Activated CD4-positive, alpha-beta T cell treated with anti-CD3 and anti-CD28 coated beads for 36 hours (primary cell): ENCODE results near the gene RASAL3. TPM values are rescaled to one million over a fixed set of nuclear protein-coding genes. Genes with fewer than 3 reads are reported as not detected.
"Not testable (repeated sequence)": the region's sequence is repeated elsewhere in the genome, so short reads cannot be mapped to it uniquely, and the experiment has no call there.

ENCODE experiments used
- ATAC-seq: fragments of 200-7000 bp; cut with Tn5 transposase; one replicate; pipeline ENCODE4 v1.10.0; 2021; ENCODE audit warnings: mild to moderate bottlenecking, moderate library complexity
- CTCF ChIA-PET: fragments of 350-600 bp; sonication (Branson Sonifier 250); formaldehyde crosslinking; loops from one replicate; lab custom pipeline; 2021; ENCODE audit warnings: antibody characterized with exemption; lab: Charles Lee
- POLR2A ChIA-PET: fragments of 350-600 bp; sonication (Branson Sonifier 250); formaldehyde crosslinking; loops from one replicate; lab custom pipeline; 2021; ENCODE audit warnings: antibody characterized with exemption, inconsistent platforms; lab: Charles Lee
- DNase-seq: peaks from one replicate; pipeline ENCODE4 v3.0.0-alpha.2; 2020
- H3K27ac Mint-ChIP-seq: one replicate; pipeline ENCODE4 v1.8.0; 2021; ENCODE audit warnings: mixed read lengths
- H3K27me3 Mint-ChIP-seq: one replicate; pipeline ENCODE4 v1.8.0; 2021; ENCODE audit warnings: mixed read lengths
- H3K36me3 Mint-ChIP-seq: one replicate; pipeline ENCODE4 v1.8.0; 2021; ENCODE audit warnings: low read depth, mixed read lengths
- H3K4me1 Mint-ChIP-seq: one replicate; pipeline ENCODE4 v1.8.0; 2021; ENCODE audit warnings: mixed read lengths
- H3K4me3 Mint-ChIP-seq: one replicate; pipeline ENCODE4 v1.8.0; 2021; ENCODE audit warnings: mild to moderate bottlenecking, moderate library complexity, mixed read lengths
- H3K9me3 Mint-ChIP-seq: one replicate; pipeline ENCODE4 v1.8.0; 2021; ENCODE audit warnings: low read depth, mixed read lengths
- intact Hi-C, 2 experiments: fragments of 100-400 bp; cut with DNase I in 1 of 2; cut with micrococcal nuclease in 1 of 2; formaldehyde crosslinking; loops; one replicate each; pipeline versions ENCODE4 v1.14.2 to v1.15.1; 2022 to 2024; cut with DNase I, micrococcal nuclease
- total RNA-seq, 2 experiments: library from RNA; stranded (reverse); gene quantifications; one replicate each; pipeline ENCODE4 v1.2.3, GENCODE V29; 2021

Gene RASAL3
- total RNA-seq, 2 experiments from 2014 or later, result 80.7 to 97.7 TPM

DNA sequence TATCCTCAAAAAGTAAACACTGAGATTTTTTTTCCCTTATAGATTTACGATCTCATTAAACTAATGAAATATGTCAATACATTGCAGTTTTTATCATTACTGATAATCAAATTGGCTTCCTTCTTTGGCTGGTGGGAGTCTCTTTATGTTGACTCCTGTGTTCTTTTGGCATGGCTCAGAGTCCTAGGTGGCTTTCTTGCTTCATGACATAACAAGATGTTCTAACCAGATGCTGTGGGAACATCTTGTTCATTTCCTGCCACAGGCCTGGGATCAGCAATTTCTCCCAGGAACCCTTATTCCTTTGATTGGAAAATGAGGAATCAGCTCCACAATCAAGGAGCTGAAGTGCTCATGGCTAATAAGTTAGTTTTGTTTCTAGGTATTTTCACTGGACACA lies 30.8 kb upstream of the RASAL3 start:
- Mint-ChIP-seq H3K4me3 (no peak overlapping the region), H3K9me3 (no peaks in the 10 kb centered on the region), H3K36me3 (no peaks in the 10 kb centered on the region), H3K27me3 (no peaks in the 10 kb centered on the region), H3K27ac (no peak overlapping the region), H3K4me1 (peaks cover 10% of the 10 kb centered on the region)
- DNase-seq (no peak), ATAC-seq (no peak)
- ChIA-PET CTCF (interaction anchor here (0.6 kb wide), 1 partner anchor 43 kb away, joined by 4 read pairs; no protein-coding TSS in a partner anchor), POLR2A (no interaction called here)
- intact Hi-C loops, result no loop called here

DNA sequence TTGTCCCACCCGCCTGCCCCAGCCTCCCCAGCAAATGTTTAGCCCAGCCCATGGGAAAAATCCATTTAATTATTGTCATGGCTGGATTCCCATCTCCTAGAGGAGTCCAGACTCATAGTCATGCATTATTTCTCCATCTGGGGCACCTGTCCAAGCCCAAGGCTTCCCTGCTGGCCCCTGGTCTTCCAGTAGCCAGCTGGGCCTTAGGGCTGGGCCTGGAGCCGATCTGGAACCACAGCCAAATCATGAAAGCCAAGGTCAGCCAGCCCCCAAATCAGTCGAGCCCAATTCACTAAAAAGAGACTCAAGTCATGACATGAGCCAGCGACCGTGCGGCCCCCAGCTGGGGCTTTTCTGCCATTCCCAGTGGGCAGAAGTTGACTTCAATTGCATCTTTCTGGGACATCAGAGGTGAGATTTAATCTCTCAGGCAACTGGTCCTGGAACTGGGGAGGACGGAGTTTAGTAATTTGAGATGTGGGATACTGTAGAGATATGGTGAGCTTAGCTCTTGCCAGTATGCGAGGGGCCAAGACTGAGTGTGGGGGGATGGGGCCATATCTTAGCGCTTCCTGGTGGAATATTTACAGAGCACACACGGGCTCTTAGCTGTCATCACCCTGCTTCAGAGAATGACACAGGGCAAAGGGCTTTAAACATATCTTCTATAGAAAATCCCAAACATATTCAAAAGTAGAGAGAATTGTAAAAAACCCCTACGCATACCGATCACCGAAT lies 24.3 kb upstream of the RASAL3 start:
- Mint-ChIP-seq H3K27me3 (no peaks in the 10 kb centered on the region), H3K9me3 (peaks cover 3% of the 10 kb centered on the region), H3K4me3 (no peak overlapping the region), H3K4me1 (peaks cover 5% of the 10 kb centered on the region), H3K27ac (no peak overlapping the region), H3K36me3 (no peaks in the 10 kb centered on the region)
- intact Hi-C loops, result no loop called here
- ChIA-PET POLR2A (no interaction called here), CTCF (no interaction called here)
- no peak for ATAC-seq
- no peak for DNase-seq

DNA sequence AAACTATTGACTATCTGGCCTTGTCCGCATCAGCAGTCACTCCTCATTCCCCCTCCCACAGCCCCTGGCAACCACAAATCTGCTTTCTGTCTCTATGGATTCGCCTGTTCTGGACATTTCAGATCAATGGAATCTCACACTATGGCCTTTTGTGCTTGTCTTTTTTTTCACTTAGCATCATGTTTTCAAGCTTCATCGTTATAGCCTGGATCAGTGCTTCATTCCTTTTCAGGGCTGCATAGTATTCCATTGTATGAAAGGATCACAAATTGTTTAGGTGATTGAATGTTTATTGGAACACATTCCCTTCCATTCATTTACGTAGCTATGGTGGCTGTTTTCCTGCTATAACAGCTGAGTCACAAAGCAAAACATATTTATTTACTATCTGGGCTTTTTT lies 22.7 kb upstream of the RASAL3 start:
- Mint-ChIP-seq H3K36me3 (no peaks in the 10 kb centered on the region), H3K9me3 (peaks cover 3% of the 10 kb centered on the region), H3K27ac (no peak overlapping the region), H3K4me3 (no peak overlapping the region), H3K4me1 (peaks cover 13% of the 10 kb centered on the region), H3K27me3 (no peaks in the 10 kb centered on the region)
- intact Hi-C loops, result no loop called here
- POLR2A ChIA-PET, result no interaction called here
- ATAC-seq (no peak), DNase-seq (no peak)
- CTCF ChIA-PET, result interaction anchor here (0.9 kb wide), 1 partner anchor 19 kb away, joined by 3 read pairs; no protein-coding TSS in a partner anchor

DNA sequence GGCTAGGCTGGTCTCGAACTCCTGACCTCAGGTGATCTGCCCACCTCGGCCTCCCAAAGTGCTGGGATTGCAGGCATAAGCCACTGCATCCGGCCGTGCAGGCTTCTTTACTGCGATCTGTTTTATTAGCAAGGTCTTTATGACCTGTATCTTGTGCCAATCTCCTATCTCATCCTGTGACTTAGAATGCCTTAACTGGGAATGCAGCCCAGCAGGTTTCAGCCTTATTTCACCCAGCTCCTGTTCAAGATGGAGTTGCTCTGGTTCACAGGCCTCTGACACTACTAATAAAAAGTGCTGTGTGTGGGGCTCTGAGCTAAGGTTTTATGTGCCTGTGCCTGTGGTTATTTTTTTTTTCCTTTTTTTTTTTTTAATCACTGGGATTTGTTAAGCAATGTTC lies 21.4 kb upstream of the RASAL3 start:
- H3K4me3 Mint-ChIP-seq, H3K9me3 Mint-ChIP-seq, ATAC-seq, H3K27ac Mint-ChIP-seq, CTCF ChIA-PET, DNase-seq, H3K36me3 Mint-ChIP-seq, intact Hi-C loops, H3K27me3 Mint-ChIP-seq: not testable (repeated sequence)
- H3K4me1 Mint-ChIP-seq, result peaks cover 13% of the 10 kb centered on the region
- POLR2A ChIA-PET, result interaction anchor here (0.6 kb wide), 1 partner anchor 360 kb away, joined by 7 read pairs; no protein-coding TSS in a partner anchor

DNA sequence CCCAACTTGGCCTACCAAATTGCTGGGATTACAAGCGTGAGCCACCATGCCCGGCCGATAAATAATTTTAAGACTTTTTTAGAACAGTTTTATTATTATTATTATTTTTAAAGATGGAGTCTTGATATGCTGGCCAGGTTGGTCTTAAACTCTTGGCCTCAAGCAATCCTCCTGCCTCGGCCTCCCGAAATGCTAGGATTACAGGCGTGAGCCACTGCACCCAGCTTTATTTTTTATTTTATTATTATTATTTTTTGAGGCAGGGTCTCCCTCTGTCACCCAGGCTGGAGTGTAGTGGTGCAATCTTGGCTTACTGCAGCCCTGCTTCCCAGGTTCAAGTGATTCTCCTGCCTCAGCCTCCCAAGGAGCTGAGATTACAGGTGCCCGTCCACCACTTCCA lies 16.7 kb upstream of the RASAL3 start:
- POLR2A ChIA-PET, DNase-seq, H3K4me3 Mint-ChIP-seq, CTCF ChIA-PET, H3K27me3 Mint-ChIP-seq, H3K36me3 Mint-ChIP-seq, H3K27ac Mint-ChIP-seq, H3K9me3 Mint-ChIP-seq, ATAC-seq: not testable (repeated sequence)
- peaks cover 34% of the 10 kb centered on the region for H3K4me1 Mint-ChIP-seq
- intact Hi-C loops, result loop anchor here in 1 of 2 experiments (5.0 kb wide), 1 partner anchor 51 kb away; no protein-coding TSS in a partner anchor

DNA sequence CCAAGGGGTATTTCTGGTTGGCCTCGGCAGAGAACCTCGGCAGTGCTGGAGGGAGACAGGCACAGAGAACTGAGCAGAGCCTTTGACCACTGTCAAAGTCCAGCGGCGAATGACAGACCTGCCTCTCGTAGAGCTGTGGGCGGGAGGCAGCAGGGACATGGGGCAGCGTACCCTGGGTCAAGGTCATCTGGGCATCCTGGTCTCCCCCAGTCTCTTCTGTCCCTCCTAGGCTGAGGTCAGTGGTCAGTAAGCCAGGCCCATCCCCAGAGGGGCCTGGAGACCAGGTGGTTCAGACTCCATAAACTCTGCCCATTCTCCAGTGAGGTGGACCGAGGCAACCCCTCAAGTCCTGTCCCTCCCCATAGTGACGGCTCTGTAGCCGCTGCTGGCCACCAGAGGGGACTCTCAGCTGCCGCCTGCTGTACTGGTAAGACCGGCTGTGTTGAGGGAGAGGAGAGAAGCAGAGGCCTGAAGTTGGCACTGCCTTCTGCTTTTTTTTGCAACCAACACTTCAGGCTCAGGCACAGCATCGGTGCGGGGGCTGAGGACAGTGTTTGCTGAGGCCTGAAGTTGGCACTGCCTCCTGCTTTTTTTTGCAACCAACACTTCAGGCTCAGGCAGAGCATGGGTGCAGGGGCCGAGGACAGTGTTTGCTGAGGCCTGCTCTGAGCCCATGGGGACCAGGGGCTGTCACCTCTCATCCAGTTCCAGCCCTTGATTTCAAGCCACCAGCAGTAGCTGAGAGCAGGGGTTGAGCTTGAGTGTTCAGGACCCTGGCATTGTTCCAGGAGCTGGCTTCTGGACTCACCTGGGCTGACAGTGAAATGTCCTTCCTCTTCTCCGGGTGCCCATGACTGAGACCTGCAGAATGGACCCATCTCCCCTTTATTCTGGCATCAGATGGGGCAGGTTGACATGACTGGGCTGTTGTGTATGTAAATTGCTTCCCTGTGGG lies 15.3 kb upstream of the RASAL3 start, which contains the start of gene PGLYRP2:
PGLYRP2 (minus strand) TSS at position 111 of the 955 bp plus-strand sequence. CDS start 130 bp downstream, outside the sequence.
- ChIA-PET CTCF (interaction anchor here (0.6 to 2.2 kb wide), 3 partner anchors 45 to 76 kb away, joined by 3 to 6 read pairs (median 4); partner anchors contain the start of gene AKAP8L), POLR2A (no interaction called here)
- DNase-seq, result peak; percentile 37
- Mint-ChIP-seq H3K27me3 (no peaks in the 10 kb centered on the region), H3K4me3 (no peak within 1 kb of the TSS), H3K4me1 (peaks cover 34% of the 10 kb centered on the region), H3K36me3 (no peaks in the 10 kb centered on the region), H3K9me3 (no peaks in the 10 kb centered on the region), H3K27ac (no peak within 1 kb of the TSS)
- ATAC-seq, result peak; percentile 42
- intact Hi-C loops, result loop anchor here in 1 of 2 experiments (5.0 kb wide), 1 partner anchor 53 kb away; no protein-coding TSS in a partner anchor

DNA sequence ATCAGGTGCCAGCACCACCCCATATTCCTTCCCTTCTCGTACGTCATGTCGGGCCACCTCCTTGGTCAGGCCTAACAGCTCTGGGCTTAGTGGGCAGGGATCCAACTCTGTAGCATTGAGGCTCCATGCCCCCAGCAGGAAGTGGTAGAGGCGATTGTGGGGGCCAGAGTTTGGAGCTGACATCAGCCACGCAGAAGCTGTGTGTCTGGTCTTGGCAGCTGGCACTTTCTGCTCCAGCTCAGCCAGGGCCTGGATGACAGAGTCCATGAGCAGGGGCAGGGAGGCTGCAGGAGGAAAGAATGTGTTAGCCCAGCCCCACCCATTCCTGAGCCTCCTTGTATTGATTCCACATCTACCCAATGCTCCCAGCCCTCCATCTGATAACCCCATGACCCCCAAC lies 12.0 kb upstream of the RASAL3 start:
- DNase-seq (no peak), ATAC-seq (no peak)
- H3K4me3 Mint-ChIP-seq, result no peak overlapping the region
- ChIA-PET CTCF (interaction anchor here (0.6 kb wide), 1 partner anchor 363 kb away, joined by 3 read pairs; no protein-coding TSS in a partner anchor), POLR2A (no interaction called here)
- intact Hi-C loops, result no loop called here
- no peak overlapping the region for H3K27ac Mint-ChIP-seq
- no peaks in the 10 kb centered on the region for H3K27me3 Mint-ChIP-seq
- peaks cover 29% of the 10 kb centered on the region for H3K4me1 Mint-ChIP-seq
- no peaks in the 10 kb centered on the region for H3K36me3 Mint-ChIP-seq
- no peaks in the 10 kb centered on the region for H3K9me3 Mint-ChIP-seq

DNA sequence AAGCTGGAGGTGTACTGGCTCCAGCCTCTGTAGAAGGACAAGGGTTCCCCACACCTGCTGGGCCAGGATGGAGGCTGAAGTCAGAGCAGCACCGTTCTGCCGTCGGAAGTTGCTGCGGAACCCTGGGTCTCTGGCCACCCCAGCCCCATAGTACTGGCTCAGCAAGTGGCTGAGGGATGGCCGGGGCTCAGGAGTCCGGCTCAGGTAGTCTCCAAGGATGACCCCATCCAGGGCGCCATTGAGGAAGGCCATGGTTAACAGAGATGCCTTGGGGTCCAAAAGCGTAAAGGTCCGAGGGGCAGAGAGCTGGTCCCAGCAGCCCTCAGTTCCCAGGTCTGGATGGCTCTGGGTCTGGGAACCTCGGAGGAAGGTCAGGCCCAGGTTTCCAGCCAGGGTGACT lies 11.3 kb upstream of the RASAL3 start:
- Mint-ChIP-seq H3K4me1 (peaks cover 29% of the 10 kb centered on the region), H3K4me3 (no peak overlapping the region), H3K27me3 (no peaks in the 10 kb centered on the region), H3K9me3 (no peaks in the 10 kb centered on the region), H3K27ac (no peak overlapping the region), H3K36me3 (no peaks in the 10 kb centered on the region)
- ATAC-seq (no peak), DNase-seq (no peak)
- intact Hi-C loops, result no loop called here
- ChIA-PET POLR2A (no interaction called here), CTCF (no interaction called here)

DNA sequence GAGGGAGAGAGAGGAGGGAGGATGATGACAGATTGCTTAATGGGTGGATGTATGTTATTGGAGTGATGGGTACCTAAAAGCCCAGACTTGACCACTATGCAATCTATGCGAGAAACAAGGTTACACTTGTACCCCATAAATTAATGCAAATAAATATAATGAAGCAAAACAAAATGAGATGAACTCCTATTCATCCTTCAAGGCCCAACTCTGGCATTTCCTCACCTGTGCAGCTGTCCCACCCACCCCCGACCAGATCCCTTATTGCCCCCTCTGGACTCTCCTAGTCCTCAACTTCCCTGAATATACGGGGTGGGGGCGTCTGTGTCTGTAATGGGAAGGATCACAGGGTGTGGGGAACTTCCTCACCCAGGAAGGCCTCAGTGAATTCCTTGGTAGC lies 10.8 kb upstream of the RASAL3 start:
- H3K27ac Mint-ChIP-seq, result no peak overlapping the region
- intact Hi-C loops, result no loop called here
- no peak overlapping the region for H3K4me3 Mint-ChIP-seq
- peaks cover 27% of the 10 kb centered on the region for H3K4me1 Mint-ChIP-seq
- no peaks in the 10 kb centered on the region for H3K27me3 Mint-ChIP-seq
- no peaks in the 10 kb centered on the region for H3K36me3 Mint-ChIP-seq
- DNase-seq, result no peak
- no peak for ATAC-seq
- H3K9me3 Mint-ChIP-seq, result no peaks in the 10 kb centered on the region
- CTCF ChIA-PET, result no interaction called here
- POLR2A ChIA-PET, result no interaction called here

DNA sequence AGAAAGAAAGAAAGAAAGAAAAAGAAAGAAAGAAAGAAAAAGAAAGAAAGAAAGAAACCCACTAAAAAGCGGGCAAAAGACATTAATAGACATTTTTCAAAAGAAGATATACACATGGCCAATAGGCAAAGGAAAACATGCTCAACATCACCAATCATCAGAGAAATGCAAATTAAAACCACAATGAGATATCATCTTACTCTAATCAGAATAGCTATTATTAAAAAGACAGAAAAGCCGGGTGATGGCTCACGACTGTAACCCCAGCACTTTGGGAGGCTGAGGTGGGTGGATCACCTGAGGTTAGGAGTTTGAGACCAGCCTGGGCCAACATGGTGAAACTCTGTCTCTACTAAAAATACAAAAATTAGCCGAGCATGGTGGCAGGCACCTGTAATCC lies 9.5 kb upstream of the RASAL3 start:
- ATAC-seq, H3K27ac Mint-ChIP-seq, H3K4me3 Mint-ChIP-seq, POLR2A ChIA-PET, H3K27me3 Mint-ChIP-seq, DNase-seq, intact Hi-C loops, H3K9me3 Mint-ChIP-seq, H3K36me3 Mint-ChIP-seq: not testable (repeated sequence)
- H3K4me1 Mint-ChIP-seq, result peaks cover 27% of the 10 kb centered on the region
- CTCF ChIA-PET, result interaction anchor here (0.6 kb wide), 1 partner anchor 773 kb away, joined by 3 read pairs; no protein-coding TSS in a partner anchor

DNA sequence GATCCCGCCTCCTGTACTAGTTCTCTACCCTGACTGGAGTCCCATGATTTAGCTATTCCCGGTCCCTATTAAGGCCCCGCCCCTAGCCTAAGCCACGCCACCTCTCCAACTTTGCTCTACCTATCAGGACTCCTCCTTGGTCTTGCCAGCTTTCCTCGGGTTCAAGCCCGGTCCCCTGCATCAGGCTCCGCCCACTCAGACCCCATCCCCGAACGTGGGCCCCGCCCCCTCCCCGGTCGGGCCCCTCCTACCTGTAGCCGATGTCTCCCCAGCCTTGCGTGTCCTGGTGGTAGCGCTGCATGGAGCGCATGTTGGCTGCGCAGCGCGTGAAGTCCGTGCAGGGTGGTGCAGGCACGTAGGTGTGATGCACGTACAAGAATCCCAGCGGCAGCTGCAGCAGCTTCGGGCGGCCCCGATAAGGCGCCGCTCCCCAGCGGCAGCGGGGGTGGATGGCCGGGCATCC lies 7.3 kb upstream of the RASAL3 start:
- POLR2A ChIA-PET, result interaction anchor here (0.6 kb wide), 1 partner anchor 420 kb away, joined by 3 read pairs; no protein-coding TSS in a partner anchor
- ATAC-seq, result no peak
- no peak for DNase-seq
- no peak overlapping the region for H3K4me3 Mint-ChIP-seq
- H3K36me3 Mint-ChIP-seq, result peaks cover 8% of the 10 kb centered on the region
- H3K4me1 Mint-ChIP-seq, result peaks cover 44% of the 10 kb centered on the region
- intact Hi-C loops, result no loop called here
- no peak overlapping the region for H3K27ac Mint-ChIP-seq
- peaks cover 3% of the 10 kb centered on the region for H3K27me3 Mint-ChIP-seq
- CTCF ChIA-PET, result no interaction called here
- peaks cover 2% of the 10 kb centered on the region for H3K9me3 Mint-ChIP-seq
